ENCODE data around the gene MYO16. TPM values are rescaled to one million over a fixed set of nuclear protein-coding genes. Genes with fewer than 3 reads are reported as not detected.
"Not testable (repeated sequence)": the region's sequence is repeated elsewhere in the genome, so short reads cannot be mapped to it uniquely, and the experiment has no call there.

The MYO16 gene
- total RNA-seq, 2 experiments from 2014 or later: not detected

- Mint-ChIP-seq H3K9me3 (no peaks in the 10 kb centered on the region), H3K4me3 (no peak overlapping the region), H3K27me3 (no peaks in the 10 kb centered on the region), H3K27ac (no peak overlapping the region), H3K4me1 (no peaks in the 10 kb centered on the region), H3K36me3 (ENCODE audit: low read depth) (no peaks in the 10 kb centered on the region)
- ChIA-PET CTCF (no interaction called here), POLR2A (no interaction called here)
- DNase-seq: no peak
Measured at GRCh38 chr13:108984251-108984920, 355.0 kb downstream of the MYO16 start.

- H3K36me3 Mint-ChIP-seq (ENCODE audit: low read depth): no peaks in the 10 kb centered on the region
- ChIA-PET CTCF (no interaction called here), POLR2A (no interaction called here)
- H3K27me3 Mint-ChIP-seq: no peaks in the 10 kb centered on the region
- H3K27ac Mint-ChIP-seq: no peak overlapping the region
- H3K4me1 Mint-ChIP-seq: no peaks in the 10 kb centered on the region
- DNase-seq: no peak
- H3K9me3 Mint-ChIP-seq: no peaks in the 10 kb centered on the region
- H3K4me3 Mint-ChIP-seq: no peak overlapping the region
Measured at GRCh38 chr13:108985166-108985565, 355.8 kb downstream of the MYO16 start.

GRCh38 chr13:108987517-108987916 is 358.1 kb downstream of the MYO16 start:
- H3K4me1 Mint-ChIP-seq: no peaks in the 10 kb centered on the region
- CTCF ChIA-PET: no interaction called here
- no peaks in the 10 kb centered on the region for H3K36me3 Mint-ChIP-seq (ENCODE audit: low read depth)
- POLR2A ChIA-PET: no interaction called here
- no peak for DNase-seq
- H3K27me3 Mint-ChIP-seq: no peaks in the 10 kb centered on the region
- H3K4me3 Mint-ChIP-seq: no peak overlapping the region
- no peak overlapping the region for H3K27ac Mint-ChIP-seq
- no peaks in the 10 kb centered on the region for H3K9me3 Mint-ChIP-seq

- Mint-ChIP-seq H3K9me3 (no peaks in the 10 kb centered on the region), H3K4me3 (no peak overlapping the region), H3K4me1 (no peaks in the 10 kb centered on the region), H3K27me3 (no peaks in the 10 kb centered on the region), H3K36me3 (ENCODE audit: low read depth) (no peaks in the 10 kb centered on the region), H3K27ac (no peak overlapping the region)
- no peak for DNase-seq
- POLR2A ChIA-PET: no interaction called here
- CTCF ChIA-PET: no interaction called here
Measured at GRCh38 chr13:108987944-108988343, 358.5 kb downstream of the MYO16 start.

GRCh38 chr13:108991416-108991815 is 362.0 kb downstream of the MYO16 start:
- DNase-seq; H3K27ac Mint-ChIP-seq; H3K36me3 Mint-ChIP-seq (ENCODE audit: low read depth); H3K9me3 Mint-ChIP-seq; POLR2A ChIA-PET; H3K27me3 Mint-ChIP-seq; H3K4me3 Mint-ChIP-seq; H3K4me1 Mint-ChIP-seq; CTCF ChIA-PET: not testable (repeated sequence)

GRCh38 chr13:108993346-108993745 is 363.9 kb downstream of the MYO16 start:
- Mint-ChIP-seq H3K4me3 (no peak overlapping the region), H3K4me1 (no peaks in the 10 kb centered on the region), H3K9me3 (no peaks in the 10 kb centered on the region), H3K27me3 (no peaks in the 10 kb centered on the region), H3K36me3 (ENCODE audit: low read depth) (no peaks in the 10 kb centered on the region), H3K27ac (no peak overlapping the region)
- ChIA-PET POLR2A (no interaction called here), CTCF (no interaction called here)
- no peak for DNase-seq

GRCh38 chr13:108996430-108996829 is 367.0 kb downstream of the MYO16 start:
- Mint-ChIP-seq H3K9me3 (no peaks in the 10 kb centered on the region), H3K36me3 (ENCODE audit: low read depth) (no peaks in the 10 kb centered on the region), H3K4me3 (no peak overlapping the region), H3K4me1 (no peaks in the 10 kb centered on the region), H3K27ac (no peak overlapping the region), H3K27me3 (no peaks in the 10 kb centered on the region)
- DNase-seq: no peak
- POLR2A ChIA-PET: no interaction called here
- CTCF ChIA-PET: no interaction called here

- no peaks in the 10 kb centered on the region for H3K9me3 Mint-ChIP-seq
- H3K27ac Mint-ChIP-seq: no peak overlapping the region
- H3K4me1 Mint-ChIP-seq: no peaks in the 10 kb centered on the region
- no peak overlapping the region for H3K4me3 Mint-ChIP-seq
- POLR2A ChIA-PET: no interaction called here
- H3K27me3 Mint-ChIP-seq: no peaks in the 10 kb centered on the region
- CTCF ChIA-PET: no interaction called here
- no peak for DNase-seq
- H3K36me3 Mint-ChIP-seq (ENCODE audit: low read depth): no peaks in the 10 kb centered on the region
Measured at GRCh38 chr13:109000207-109000606, 370.8 kb downstream of the MYO16 start.

GRCh38 chr13:109002934-109003333 is 373.5 kb downstream of the MYO16 start:
- DNase-seq: no peak
- H3K4me1 Mint-ChIP-seq: no peaks in the 10 kb centered on the region
- H3K4me3 Mint-ChIP-seq: no peak overlapping the region
- no peaks in the 10 kb centered on the region for H3K9me3 Mint-ChIP-seq
- no peak overlapping the region for H3K27ac Mint-ChIP-seq
- no peaks in the 10 kb centered on the region for H3K27me3 Mint-ChIP-seq
- ChIA-PET POLR2A (no interaction called here), CTCF (no interaction called here)
- no peaks in the 10 kb centered on the region for H3K36me3 Mint-ChIP-seq (ENCODE audit: low read depth)

- H3K27ac Mint-ChIP-seq: no peak overlapping the region
- ChIA-PET POLR2A (no interaction called here), CTCF (no interaction called here)
- H3K4me3 Mint-ChIP-seq: no peak overlapping the region
- DNase-seq: no peak
- no peaks in the 10 kb centered on the region for H3K9me3 Mint-ChIP-seq
- no peaks in the 10 kb centered on the region for H3K36me3 Mint-ChIP-seq (ENCODE audit: low read depth)
- no peaks in the 10 kb centered on the region for H3K4me1 Mint-ChIP-seq
- no peaks in the 10 kb centered on the region for H3K27me3 Mint-ChIP-seq
Measured at GRCh38 chr13:109007946-109008345, 378.5 kb downstream of the MYO16 start.

- H3K9me3 Mint-ChIP-seq: no peaks in the 10 kb centered on the region
- H3K36me3 Mint-ChIP-seq (ENCODE audit: low read depth): no peaks in the 10 kb centered on the region
- ChIA-PET CTCF (no interaction called here), POLR2A (no interaction called here)
- no peaks in the 10 kb centered on the region for H3K4me1 Mint-ChIP-seq
- no peaks in the 10 kb centered on the region for H3K27me3 Mint-ChIP-seq
- no peak for DNase-seq
- no peak overlapping the region for H3K27ac Mint-ChIP-seq
- H3K4me3 Mint-ChIP-seq: no peak overlapping the region
Measured at GRCh38 chr13:109009756-109010155, 380.3 kb downstream of the MYO16 start.

GRCh38 chr13:109010912-109011311 is 381.5 kb downstream of the MYO16 start:
- H3K36me3 Mint-ChIP-seq (ENCODE audit: low read depth): no peaks in the 10 kb centered on the region
- no peak overlapping the region for H3K27ac Mint-ChIP-seq
- no peak for DNase-seq
- H3K27me3 Mint-ChIP-seq: no peaks in the 10 kb centered on the region
- no peaks in the 10 kb centered on the region for H3K9me3 Mint-ChIP-seq
- no peaks in the 10 kb centered on the region for H3K4me1 Mint-ChIP-seq
- ChIA-PET POLR2A (no interaction called here), CTCF (no interaction called here)
- H3K4me3 Mint-ChIP-seq: no peak overlapping the region

- DNase-seq: no peak
- Mint-ChIP-seq H3K9me3 (no peaks in the 10 kb centered on the region), H3K4me1 (no peaks in the 10 kb centered on the region), H3K36me3 (ENCODE audit: low read depth) (no peaks in the 10 kb centered on the region), H3K27me3 (no peaks in the 10 kb centered on the region), H3K4me3 (no peak overlapping the region), H3K27ac (no peak overlapping the region)
- ChIA-PET POLR2A (interaction anchor here (0.6 kb wide), 1 partner anchor 1914 kb away, joined by 4 read pairs; no protein-coding TSS in a partner anchor), CTCF (no interaction called here)
Measured at GRCh38 chr13:109012115-109012514, 382.7 kb downstream of the MYO16 start.

- DNase-seq: no peak
- Mint-ChIP-seq H3K4me3 (no peak overlapping the region), H3K27ac (no peak overlapping the region), H3K4me1 (no peaks in the 10 kb centered on the region), H3K27me3 (no peaks in the 10 kb centered on the region), H3K9me3 (no peaks in the 10 kb centered on the region), H3K36me3 (ENCODE audit: low read depth) (no peaks in the 10 kb centered on the region)
- CTCF ChIA-PET: no interaction called here
- POLR2A ChIA-PET: no interaction called here
Measured at GRCh38 chr13:109021558-109021957, 392.1 kb downstream of the MYO16 start.

- ChIA-PET CTCF (no interaction called here), POLR2A (no interaction called here)
- H3K9me3 Mint-ChIP-seq: no peaks in the 10 kb centered on the region
- H3K27ac Mint-ChIP-seq: no peak overlapping the region
- no peaks in the 10 kb centered on the region for H3K4me1 Mint-ChIP-seq
- H3K4me3 Mint-ChIP-seq: no peak overlapping the region
- H3K36me3 Mint-ChIP-seq (ENCODE audit: low read depth): no peaks in the 10 kb centered on the region
- no peak for DNase-seq
- no peaks in the 10 kb centered on the region for H3K27me3 Mint-ChIP-seq
Measured at GRCh38 chr13:109024611-109025010, 395.2 kb downstream of the MYO16 start.
